ENCODE data around the gene TRPV3. TPM values are rescaled to one million over a fixed set of nuclear protein-coding genes. Genes with fewer than 3 reads are reported as not detected.
A peak's percentile ranks its signal among the peaks of the same experiment; 100 is the strongest.

TRPV3 gene
- total and polyA plus RNA-seq, 2 experiments from 2014 or later, result 0.15 to 0.69 TPM

- H3K27ac Mint-ChIP-seq, result no peak overlapping the region
- H3K27me3 Mint-ChIP-seq (ENCODE audit: insufficient read depth, low read depth, poor library complexity), result peaks cover 15% of the 10 kb centered on the region
Observed at GRCh38 chr17:3603119-3603869, 45.7 kb upstream of the TRPV3 start.

GRCh38 chr17:3602499-3602898 is 44.9 kb upstream of the TRPV3 start:
- H3F3A ChIP-seq (replicated peaks; ENCODE audit: low read depth), result no peaks in the 10 kb centered on the region
- Mint-ChIP-seq H3K36me3 (ENCODE audit: low read depth) (peaks cover 8% of the 10 kb centered on the region), H3K27me3 (ENCODE audit: insufficient read depth, low read depth, poor library complexity) (peaks cover 15% of the 10 kb centered on the region), H3K27ac (peak overlapping the region; percentile 6; the same call in 1 of the 2 replicates), H3K4me3 (no peak overlapping the region), H3K4me1 (no peaks in the 10 kb centered on the region), H3K9me3 (no peaks in the 10 kb centered on the region)
- no peaks in the 10 kb centered on the region for H3K27me3 ChIP-seq (ENCODE audit: insufficient read depth)
- H3K4me1 ChIP-seq (ENCODE audit: insufficient read depth), result no peaks in the 10 kb centered on the region
- TF ChIP-seq CREB1 (CRISPR knock-in tag; IDR thresholded peaks at IDR 0.05; ENCODE audit: low read depth), result no peak
- no peak for TF ChIP-seq ZNF114 (CRISPR knock-in tag; IDR thresholded peaks at IDR 0.05)
- TF ChIP-seq POLR2AphosphoS5 (IDR thresholded peaks at IDR 0.05; ENCODE audit: low read depth), result no peak
- no peak for TF ChIP-seq ZNF331 (CRISPR knock-in tag; IDR thresholded peaks at IDR 0.05; ENCODE audit: low read depth)
- TF ChIP-seq REST (IDR thresholded peaks at IDR 0.05; ENCODE audit: unreplicated experiment), result no peak
- no peak for TF ChIP-seq STAT1 (IDR thresholded peaks at IDR 0.05; ENCODE audit: unreplicated experiment)
- peak; percentile 63 to 84 for TF ChIP-seq CTCF (conservative IDR thresholded peaks at IDR 0.05; ENCODE audit: low read depth in 2 of 2)
- ATAC-seq (peak; percentile 87), DNase-seq (ENCODE audit: low spot score) (peak; percentile 94)
- H3K79me2 ChIP-seq (replicated peaks; ENCODE audit: insufficient read depth), result no peaks in the 10 kb centered on the region
- H3K27ac ChIP-seq (ENCODE audit: low read depth), result no peak overlapping the region
- no peak overlapping the region for H3K4me2 ChIP-seq
- no peaks in the 10 kb centered on the region for H3K36me3 ChIP-seq (ENCODE audit: insufficient read depth)
- no peaks in the 10 kb centered on the region for H3K9me2 ChIP-seq (ENCODE audit: insufficient read depth)
- H4K20me1 ChIP-seq (replicated peaks; ENCODE audit: insufficient read depth), result no peaks in the 10 kb centered on the region
- H2AFZ ChIP-seq, result no peak overlapping the region
- H3K4me3 ChIP-seq, result no peak overlapping the region

More at GRCh38 chr17:3603119-3603869, 45.7 kb upstream of the TRPV3 start:
- H3K9me2 ChIP-seq (ENCODE audit: insufficient read depth), result no peaks in the 10 kb centered on the region
- no peaks in the 10 kb centered on the region for H3F3A ChIP-seq (replicated peaks; ENCODE audit: low read depth)
- no peak overlapping the region for H3K4me3 Mint-ChIP-seq
- no peak overlapping the region for H3K4me2 ChIP-seq
- no peak for ATAC-seq
- no peaks in the 10 kb centered on the region for H4K20me1 ChIP-seq (replicated peaks; ENCODE audit: insufficient read depth)
- H3K79me2 ChIP-seq (replicated peaks; ENCODE audit: insufficient read depth), result no peaks in the 10 kb centered on the region
- no peak for DNase-seq (ENCODE audit: low spot score)
- peaks cover 10% of the 10 kb centered on the region for H3K36me3 Mint-ChIP-seq (ENCODE audit: low read depth)
- TF ChIP-seq NANOG (IDR thresholded peaks at IDR 0.05; ENCODE audit: borderline replicate concordance) (no peak), POLR2AphosphoS5 (IDR thresholded peaks at IDR 0.05; ENCODE audit: low read depth) (no peak)
- H3K27ac ChIP-seq (ENCODE audit: low read depth), result no peak overlapping the region
- no peaks in the 10 kb centered on the region for H3K27me3 ChIP-seq (ENCODE audit: insufficient read depth)
- H3K4me3 ChIP-seq, result no peak overlapping the region
- H2AFZ ChIP-seq, result no peak overlapping the region
- H3K4me1 ChIP-seq (ENCODE audit: insufficient read depth), result no peaks in the 10 kb centered on the region
- H3K36me3 ChIP-seq (ENCODE audit: insufficient read depth), result no peaks in the 10 kb centered on the region
- H3K4me1 Mint-ChIP-seq, result no peaks in the 10 kb centered on the region
- no peaks in the 10 kb centered on the region for H3K9me3 Mint-ChIP-seq
